ENCODE results near the gene SIGMAR1.

DNA sequence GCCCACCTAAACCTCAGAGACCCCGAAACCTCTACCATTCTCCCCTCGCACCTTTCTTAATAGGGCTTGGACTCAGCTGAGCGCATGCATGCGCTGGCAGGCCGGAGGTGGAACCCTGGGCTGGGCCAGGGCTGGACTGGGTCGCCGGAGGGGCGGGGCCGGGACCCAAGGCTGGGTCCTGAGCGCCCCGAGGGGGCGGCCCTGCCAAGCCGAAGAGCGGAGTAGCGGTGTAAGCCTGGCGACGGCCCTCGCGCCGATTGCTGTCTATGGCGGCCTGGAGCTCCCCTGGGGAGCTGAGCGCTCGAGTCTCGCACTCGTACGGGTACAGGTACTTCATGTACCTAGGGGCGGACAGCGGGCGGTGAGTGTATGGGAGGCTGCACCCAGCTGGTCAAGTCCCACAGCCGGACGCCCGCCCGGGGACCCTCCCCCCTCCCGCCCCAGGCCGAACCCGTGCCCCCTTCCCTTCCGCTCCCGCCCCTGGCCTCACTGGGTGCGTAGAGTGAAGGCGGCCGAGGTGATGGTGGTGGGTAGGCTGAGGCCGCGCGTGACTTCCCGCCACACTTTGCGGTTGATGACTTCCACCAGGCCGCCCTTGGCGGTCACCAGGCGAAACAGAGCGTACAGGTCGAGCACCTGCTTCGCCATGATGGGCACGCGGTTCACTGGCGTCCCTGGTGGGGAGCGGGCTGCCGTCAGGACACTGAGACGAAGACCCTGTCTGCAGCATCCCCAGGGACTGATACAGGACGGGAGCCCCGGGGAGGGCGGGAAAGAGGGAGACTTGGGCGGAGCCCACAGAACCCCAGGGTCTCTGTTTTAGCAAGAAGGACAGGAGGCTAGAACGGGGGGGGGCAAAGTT, 14.0 kb downstream of the SIGMAR1 start:
- TF ChIP-seq, protein P1, sequence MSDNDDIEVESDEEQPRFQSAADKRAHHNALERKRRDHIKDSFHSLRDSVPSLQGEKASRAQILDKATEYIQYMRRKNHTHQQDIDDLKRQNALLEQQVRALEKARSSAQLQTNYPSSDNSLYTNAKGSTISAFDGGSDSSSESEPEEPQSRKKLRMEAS (IDR thresholded peaks at IDR 0.05): no peak
- no peak for TF ChIP-seq NFIC (IDR thresholded peaks at IDR 0.05)
- no peak for TF ChIP-seq TCF12 (IDR thresholded peaks at IDR 0.05; ENCODE audit: low read depth)
- TF ChIP-seq EP300 (IDR thresholded peaks at IDR 0.05; ENCODE audit: borderline replicate concordance): no peak
- no peak for TF ChIP-seq CREB1 (IDR thresholded peaks at IDR 0.05; ENCODE audit: low read depth)
- TF ChIP-seq, protein P2, sequence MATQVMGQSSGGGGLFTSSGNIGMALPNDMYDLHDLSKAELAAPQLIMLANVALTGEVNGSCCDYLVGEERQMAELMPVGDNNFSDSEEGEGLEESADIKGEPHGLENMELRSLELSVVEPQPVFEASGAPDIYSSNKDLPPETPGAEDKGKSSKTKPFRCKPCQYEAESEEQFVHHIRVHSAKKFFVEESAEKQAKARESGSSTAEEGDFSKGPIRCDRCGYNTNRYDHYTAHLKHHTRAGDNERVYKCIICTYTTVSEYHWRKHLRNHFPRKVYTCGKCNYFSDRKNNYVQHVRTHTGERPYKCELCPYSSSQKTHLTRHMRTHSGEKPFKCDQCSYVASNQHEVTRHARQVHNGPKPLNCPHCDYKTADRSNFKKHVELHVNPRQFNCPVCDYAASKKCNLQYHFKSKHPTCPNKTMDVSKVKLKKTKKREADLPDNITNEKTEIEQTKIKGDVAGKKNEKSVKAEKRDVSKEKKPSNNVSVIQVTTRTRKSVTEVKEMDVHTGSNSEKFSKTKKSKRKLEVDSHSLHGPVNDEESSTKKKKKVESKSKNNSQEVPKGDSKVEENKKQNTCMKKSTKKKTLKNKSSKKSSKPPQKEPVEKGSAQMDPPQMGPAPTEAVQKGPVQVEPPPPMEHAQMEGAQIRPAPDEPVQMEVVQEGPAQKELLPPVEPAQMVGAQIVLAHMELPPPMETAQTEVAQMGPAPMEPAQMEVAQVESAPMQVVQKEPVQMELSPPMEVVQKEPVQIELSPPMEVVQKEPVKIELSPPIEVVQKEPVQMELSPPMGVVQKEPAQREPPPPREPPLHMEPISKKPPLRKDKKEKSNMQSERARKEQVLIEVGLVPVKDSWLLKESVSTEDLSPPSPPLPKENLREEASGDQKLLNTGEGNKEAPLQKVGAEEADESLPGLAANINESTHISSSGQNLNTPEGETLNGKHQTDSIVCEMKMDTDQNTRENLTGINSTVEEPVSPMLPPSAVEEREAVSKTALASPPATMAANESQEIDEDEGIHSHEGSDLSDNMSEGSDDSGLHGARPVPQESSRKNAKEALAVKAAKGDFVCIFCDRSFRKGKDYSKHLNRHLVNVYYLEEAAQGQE (IDR thresholded peaks at IDR 0.05; ENCODE audit: low read depth): no peak
- TF ChIP-seq TEAD4 (IDR thresholded peaks at IDR 0.05): no peak
- TF ChIP-seq RAD21 (IDR thresholded peaks at IDR 0.05; ENCODE audit: low read depth): no peak
